SU-DHL-6 (cell line): Measurements from ENCODE around the gene TSPAN1.

Experiments used
- H2AFZ ChIP-seq: fragments of 200-600 bp; sonication (generic); 2 replicates; pipeline ENCODE4 v1.6.1; 2014; ENCODE audit warnings: low read depth, mild to moderate bottlenecking, moderate library complexity, mixed read lengths, antibody characterized with exemption, low read length; ENCODE audit not compliant: severe bottlenecking
- H3F3A ChIP-seq: fragments of 200-600 bp; shearing (Covaris generic); 2 replicates; pipeline ENCODE4 v1.6.0; 2016; ENCODE audit warnings: antibody characterized with exemption, mild to moderate bottlenecking; ENCODE audit not compliant: insufficient read depth
- H3K27ac ChIP-seq: fragments of 200-600 bp; sonication (generic); 2 replicates; pipeline ENCODE4 v1.5.1; 2016; ENCODE audit warnings: low read depth, mild to moderate bottlenecking, low read length, moderate library complexity, mixed read lengths
- H3K27me3 ChIP-seq: fragments of 200-600 bp; sonication (generic), shearing (Covaris generic); 2 replicates; pipeline ENCODE4 v1.6.0; 2014; ENCODE audit warnings: mild to moderate bottlenecking, low read length
- H3K36me3 ChIP-seq: fragments of 200-600 bp; sonication (generic); 2 replicates; pipeline ENCODE4 v1.6.1; 2014; ENCODE audit warnings: mild to moderate bottlenecking, low read length, mixed read lengths
- H3K4me2 ChIP-seq: fragments of 300-600, 200-600 bp; shearing (Covaris generic), sonication (generic); 2 replicates; pipeline ENCODE4 v1.6.0; 2014; ENCODE audit warnings: low read length, low read depth, mild to moderate bottlenecking; ENCODE audit not compliant: poor library complexity, severe bottlenecking
- H3K4me3 ChIP-seq: fragments of 200-600 bp; sonication (generic); 2 replicates; pipeline ENCODE4 v1.5.1; 2014; ENCODE audit warnings: antibody characterized with exemption, low read length, mild to moderate bottlenecking, mixed read lengths; ENCODE audit not compliant: insufficient read depth, poor library complexity, severe bottlenecking
- H3K79me2 ChIP-seq: fragments of 200-600 bp; sonication (generic); 2 replicates; pipeline ENCODE4 v1.6.1; 2014; ENCODE audit warnings: mild to moderate bottlenecking, low read length, moderate library complexity; ENCODE audit not compliant: insufficient read depth
- H3K9ac ChIP-seq: fragments of 200-600 bp; sonication (generic); 2 replicates; pipeline ENCODE4 v1.7.0; 2014; ENCODE audit warnings: mild to moderate bottlenecking, low read length
- H3K9me2 ChIP-seq: fragments of 200-600 bp; sonication (generic); replicated peaks from 2 replicates; pipeline ENCODE4 v1.6.1; 2014; ENCODE audit warnings: low read length; ENCODE audit not compliant: insufficient read depth
- H3K9me3 ChIP-seq: fragments of 200-600 bp; sonication (generic); 2 replicates; pipeline ENCODE4 v1.6.1; 2014; ENCODE audit warnings: low read length, mixed read lengths; ENCODE audit not compliant: insufficient read depth
- H4K20me1 ChIP-seq: fragments of 200-600 bp; sonication (generic); 2 replicates; pipeline ENCODE4 v1.6.1; 2014; ENCODE audit warnings: low read depth, mild to moderate bottlenecking, antibody characterized with exemption, low read length, moderate library complexity, mixed read lengths
- CTCF ChIP-seq: fragments of 200-600 bp; sonication (generic); IDR thresholded peaks from one replicate; pipeline ENCODE4 v1.5.1; 2017; ENCODE audit warnings: antibody characterized with exemption, mild to moderate bottlenecking, low read length, moderate library complexity; ENCODE audit not compliant: insufficient read depth, poor library complexity, severe bottlenecking
- EZH2phosphoT487 ChIP-seq: fragments of 200-600 bp; sonication (generic), shearing (Covaris generic); conservative IDR thresholded peaks from 2 replicates; pipeline ENCODE4 v1.6.1; 2018; ENCODE audit warnings: mild to moderate bottlenecking, antibody characterized with exemption, low read length, moderate library complexity, mixed read lengths

Gene TSPAN1

GRCh38 chr1:46179138-46180081, 4.5 kb downstream of the TSPAN1 start:
- Histone ChIP-seq H2AFZ (no peak overlapping the region), H3K9me2 (no peaks in the 10 kb centered on the region), H3F3A (no peaks in the 10 kb centered on the region), H3K4me2 (no peak overlapping the region), H3K36me3 (no peaks in the 10 kb centered on the region), H3K9me3 (no peaks in the 10 kb centered on the region), H3K27ac (no peak overlapping the region), H3K9ac (no peak overlapping the region), H3K27me3 (no peaks in the 10 kb centered on the region), H3K79me2 (no peaks in the 10 kb centered on the region), H4K20me1 (no peaks in the 10 kb centered on the region), H3K4me3 (no peak overlapping the region)
- TF ChIP-seq CTCF (peak; percentile 96), EZH2phosphoT487 (no peak)

- Histone ChIP-seq H4K20me1 (no peaks in the 10 kb centered on the region), H3K27ac (no peak overlapping the region), H3K36me3 (no peaks in the 10 kb centered on the region), H3K9me2 (no peaks in the 10 kb centered on the region), H3K9ac (no peak overlapping the region), H3F3A (no peaks in the 10 kb centered on the region), H3K27me3 (no peaks in the 10 kb centered on the region), H2AFZ (no peak overlapping the region), H3K4me3 (no peak overlapping the region), H3K9me3 (no peaks in the 10 kb centered on the region), H3K4me2 (no peak overlapping the region), H3K79me2 (no peaks in the 10 kb centered on the region)
- TF ChIP-seq EZH2phosphoT487 (no peak), CTCF (no peak)
Measured at GRCh38 chr1:46180082-46180616, 5.3 kb downstream of the TSPAN1 start.

- no peaks in the 10 kb centered on the region for H3K9me2 ChIP-seq
- H3F3A ChIP-seq = no peaks in the 10 kb centered on the region
- H3K4me2 ChIP-seq = no peak overlapping the region
- no peaks in the 10 kb centered on the region for H3K79me2 ChIP-seq
- no peak for TF ChIP-seq CTCF
- TF ChIP-seq EZH2phosphoT487 = no peak
- H3K9me3 ChIP-seq = no peaks in the 10 kb centered on the region
- no peak overlapping the region for H3K9ac ChIP-seq
- H4K20me1 ChIP-seq = no peaks in the 10 kb centered on the region
- no peak overlapping the region for H3K27ac ChIP-seq
- H2AFZ ChIP-seq = no peak overlapping the region
- no peaks in the 10 kb centered on the region for H3K36me3 ChIP-seq
- H3K4me3 ChIP-seq = no peak overlapping the region
- no peaks in the 10 kb centered on the region for H3K27me3 ChIP-seq
Measured at GRCh38 chr1:46181343-46182260, 6.7 kb downstream of the TSPAN1 start.
